AG09309 (cell line): Measurements from ENCODE around the gene XIST.

Source experiments
- DNase-seq: peaks from one replicate; pipeline ENCODE4 v3.0.0-alpha.2; 2010; ENCODE audit warnings: low read depth
- H3K4me3 ChIP-seq: 2 replicates; pipeline ENCODE4 v1.5.1; 2011; ENCODE audit warnings: mild to moderate bottlenecking, low read depth, low read length, moderate library complexity; ENCODE audit not compliant: control insufficient read depth
- TF ChIP-seq, protein P1 (sequence below): IDR thresholded peaks from 2 replicates; pipeline ENCODE4 v1.5.1; 2011; ENCODE audit warnings: mild to moderate bottlenecking, low read depth, low read length, inconsistent platforms; ENCODE audit not compliant: insufficient read depth, control insufficient read depth; ENCODE audit errors: missing control alignments

XIST gene

DNA sequence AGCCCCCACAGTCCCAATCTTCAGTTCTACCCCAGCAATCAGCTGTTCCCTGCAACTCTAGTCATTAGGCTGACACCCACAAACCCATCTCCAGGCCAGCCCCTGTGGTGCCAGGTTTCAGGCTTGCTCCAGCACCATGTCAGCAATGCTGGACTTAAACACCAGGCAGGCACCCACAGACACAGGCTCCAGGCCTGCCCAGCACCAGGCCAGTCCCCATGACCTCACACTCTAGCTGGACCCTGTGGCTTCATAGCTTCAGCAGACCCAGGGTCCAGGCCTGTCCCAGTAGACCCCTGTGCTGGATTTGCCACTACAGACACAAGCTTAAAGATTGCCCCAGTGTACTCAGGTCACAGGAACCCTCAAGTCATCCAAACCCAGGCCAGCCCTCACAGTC is 10.8 kb upstream of the XIST start:
- H3K4me3 ChIP-seq: no peak overlapping the region
- DNase-seq: no peak
- TF ChIP-seq, protein P1, sequence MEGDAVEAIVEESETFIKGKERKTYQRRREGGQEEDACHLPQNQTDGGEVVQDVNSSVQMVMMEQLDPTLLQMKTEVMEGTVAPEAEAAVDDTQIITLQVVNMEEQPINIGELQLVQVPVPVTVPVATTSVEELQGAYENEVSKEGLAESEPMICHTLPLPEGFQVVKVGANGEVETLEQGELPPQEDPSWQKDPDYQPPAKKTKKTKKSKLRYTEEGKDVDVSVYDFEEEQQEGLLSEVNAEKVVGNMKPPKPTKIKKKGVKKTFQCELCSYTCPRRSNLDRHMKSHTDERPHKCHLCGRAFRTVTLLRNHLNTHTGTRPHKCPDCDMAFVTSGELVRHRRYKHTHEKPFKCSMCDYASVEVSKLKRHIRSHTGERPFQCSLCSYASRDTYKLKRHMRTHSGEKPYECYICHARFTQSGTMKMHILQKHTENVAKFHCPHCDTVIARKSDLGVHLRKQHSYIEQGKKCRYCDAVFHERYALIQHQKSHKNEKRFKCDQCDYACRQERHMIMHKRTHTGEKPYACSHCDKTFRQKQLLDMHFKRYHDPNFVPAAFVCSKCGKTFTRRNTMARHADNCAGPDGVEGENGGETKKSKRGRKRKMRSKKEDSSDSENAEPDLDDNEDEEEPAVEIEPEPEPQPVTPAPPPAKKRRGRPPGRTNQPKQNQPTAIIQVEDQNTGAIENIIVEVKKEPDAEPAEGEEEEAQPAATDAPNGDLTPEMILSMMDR: no peak

DNA sequence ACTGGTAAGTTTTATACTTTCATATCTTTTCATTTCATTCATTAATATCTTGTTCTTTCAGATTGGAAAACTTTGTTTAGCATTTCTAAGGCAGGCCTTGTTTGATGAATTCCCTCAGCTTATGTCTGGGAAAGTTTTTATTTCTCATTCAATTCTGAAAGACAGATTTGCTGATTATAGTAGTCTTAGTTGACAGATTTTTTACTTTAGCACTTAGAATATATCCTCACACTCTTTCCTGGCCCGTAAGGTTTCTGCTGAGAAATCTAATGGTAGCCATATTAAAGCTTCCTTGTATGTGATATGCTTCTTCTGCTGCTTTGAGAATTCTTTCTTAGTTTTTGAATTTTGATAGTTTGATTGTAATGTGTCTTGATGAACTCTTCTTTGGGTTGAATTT is 7.1 kb upstream of the XIST start:
- no peak overlapping the region for H3K4me3 ChIP-seq
- no peak for DNase-seq
- TF ChIP-seq, protein P1: no peak

DNA sequence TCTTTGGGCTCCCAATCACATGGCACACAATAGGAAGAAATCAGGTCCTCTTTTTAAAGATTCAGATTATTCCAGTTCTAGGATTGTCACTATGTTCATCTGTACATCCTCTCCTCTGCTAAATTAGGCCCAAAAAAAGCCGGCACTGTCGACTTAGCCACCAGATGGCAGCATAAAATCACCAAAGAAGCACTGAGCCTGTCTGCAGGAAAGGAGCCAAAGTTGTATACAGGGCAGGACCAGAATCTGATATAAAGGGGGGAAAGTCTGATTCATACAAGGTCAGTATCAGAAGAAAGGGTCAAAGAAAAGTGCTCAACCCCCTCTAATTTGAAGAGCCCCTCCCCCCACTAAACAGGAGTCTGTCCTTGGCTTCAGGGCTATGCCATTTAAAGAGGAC is 3.0 kb upstream of the XIST start:
- DNase-seq: peak; percentile 33
- no peak overlapping the region for H3K4me3 ChIP-seq
- TF ChIP-seq, protein P1: peak; percentile 85

DNA sequence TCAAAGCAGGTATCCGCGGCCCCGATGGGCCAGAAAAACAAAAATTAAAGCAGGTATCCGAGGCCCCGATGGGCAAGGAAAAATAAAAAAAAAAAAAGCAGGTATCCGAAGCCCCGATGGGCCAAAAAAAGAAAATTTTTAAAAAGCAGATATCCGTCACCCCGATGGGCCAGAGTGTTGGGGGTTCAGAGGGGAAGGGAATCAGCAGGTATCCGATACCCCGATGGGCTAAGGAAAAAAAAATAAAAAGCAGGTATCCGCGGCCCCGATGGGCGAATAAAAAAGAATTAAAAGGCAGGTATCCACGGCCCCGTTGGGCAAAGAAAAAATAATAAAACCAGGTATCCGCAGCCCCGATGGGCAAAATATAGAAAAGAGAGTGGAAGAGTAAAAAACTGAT is 492 bp downstream of the XIST start:
- peak overlapping the region; percentile 64 for H3K4me3 ChIP-seq
- TF ChIP-seq, protein P1: no peak
- no peak for DNase-seq

DNA sequence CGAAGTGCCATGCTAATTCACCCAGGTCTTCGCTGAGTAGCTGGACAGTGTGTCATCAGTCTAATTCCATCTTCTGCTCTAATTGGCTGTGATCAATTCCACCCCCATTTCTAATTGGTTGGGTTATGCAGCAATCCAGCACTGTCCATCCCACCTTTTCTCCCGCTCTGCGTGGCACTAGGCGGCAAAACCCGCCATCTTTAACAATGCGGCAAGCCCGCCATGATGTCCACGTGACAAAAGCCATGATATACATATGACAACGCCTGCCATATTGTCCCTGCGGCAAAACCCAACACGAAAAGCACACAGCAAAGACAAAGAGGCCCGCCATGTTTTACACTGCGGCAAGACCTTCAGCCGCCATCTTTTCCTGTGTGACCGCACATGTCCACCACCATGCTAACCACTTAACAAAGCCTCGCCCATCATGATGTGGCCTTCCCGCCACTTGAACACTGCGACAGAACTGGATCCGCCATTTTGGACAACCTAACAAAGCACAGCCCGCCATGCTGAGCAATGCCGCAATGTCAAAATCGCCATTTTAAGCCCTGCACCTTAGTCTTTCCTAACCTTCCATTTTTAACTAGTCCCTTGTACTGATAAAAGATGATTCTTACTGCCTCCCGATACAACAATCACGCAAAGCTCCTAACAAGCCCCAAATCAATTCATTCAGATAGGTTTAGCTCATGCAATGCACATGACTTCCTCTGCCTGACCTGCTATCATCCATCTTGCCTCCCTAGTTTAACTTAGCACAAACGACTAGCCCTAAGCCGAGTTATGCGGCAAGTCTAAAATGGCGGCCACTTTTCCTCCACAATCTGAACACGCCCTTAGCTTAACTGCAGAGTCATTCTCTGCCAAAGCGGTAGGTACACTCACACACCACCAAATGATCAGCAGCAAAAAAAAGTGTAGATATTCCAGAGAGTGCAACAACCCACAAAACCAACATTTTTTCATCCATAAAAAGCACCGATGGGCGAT is 1.2 kb downstream of the XIST start:
- peak; percentile 91 for DNase-seq
- peak overlapping the region; percentile 64 for H3K4me3 ChIP-seq
- TF ChIP-seq, protein P1: no peak

DNA sequence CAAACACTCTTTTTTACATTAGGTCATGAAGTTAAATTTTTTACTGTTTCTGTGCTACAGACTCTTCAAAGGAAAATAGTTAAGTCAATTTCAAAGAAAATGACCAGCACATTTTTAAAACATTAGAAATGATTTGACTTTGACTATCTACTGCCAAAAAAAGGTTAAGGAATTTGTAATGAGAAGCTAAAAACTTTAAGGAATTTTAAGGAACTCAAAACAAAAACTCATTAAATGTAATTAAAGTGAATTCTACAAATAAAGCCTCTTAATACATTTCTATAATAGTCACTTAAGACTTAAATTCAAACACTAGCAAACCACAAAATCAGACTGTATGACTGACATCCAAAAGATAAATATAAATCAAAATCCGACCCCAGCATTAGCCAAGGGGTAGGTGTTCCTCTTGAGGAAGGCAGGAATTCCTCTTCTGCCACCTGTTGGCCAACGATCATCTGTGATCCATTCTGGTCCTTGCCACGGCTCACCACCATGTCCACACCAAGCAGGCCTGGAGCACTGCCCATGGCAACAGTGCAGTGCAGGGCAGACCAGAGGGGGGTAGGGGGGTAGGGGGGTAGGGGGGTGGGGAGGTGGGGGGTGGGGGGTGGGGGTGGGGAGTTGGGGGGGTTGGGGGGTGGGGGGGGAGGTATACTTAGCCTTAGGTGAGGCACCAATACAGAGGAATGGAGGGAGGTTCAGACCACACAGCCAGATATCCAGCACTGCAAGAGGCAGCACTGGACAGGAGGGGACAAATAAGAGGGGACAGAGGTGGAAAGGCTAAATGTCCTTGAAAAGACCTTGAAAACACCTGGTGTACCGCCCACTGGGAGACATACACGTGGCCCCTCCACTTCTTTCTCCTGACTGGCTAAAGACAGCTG is 2.1 kb downstream of the XIST start:
- TF ChIP-seq, protein P1: peak; percentile 52
- peak overlapping the region; percentile 36 for H3K4me3 ChIP-seq
- DNase-seq: no peak
